22Rv1 (cell line): ENCODE data around the gene CUX1.

Experiments
- CTCF ChIP-seq: fragments of 450-650 bp; IDR thresholded peaks from 2 replicates; pipeline ENCODE4 v1.5.1; 2017; ENCODE audit warnings: mild to moderate bottlenecking
- ZFX ChIP-seq: fragments of 450-650 bp; IDR thresholded peaks from 2 replicates; pipeline ENCODE4 v1.6.1; 2017; ENCODE audit warnings: antibody characterized with exemption, borderline replicate concordance

GRCh38 chr7:102175423-102176170 lies 358.2 kb downstream of the CUX1 start:
- TF ChIP-seq CTCF: no peak
- TF ChIP-seq ZFX: no peak
